HUES64 (cell line): ENCODE results near the gene SIRPD. TPM values are rescaled to one million over a fixed set of nuclear protein-coding genes. Genes with fewer than 3 reads are reported as not detected.
"Not testable (repeated sequence)": the region's sequence is repeated elsewhere in the genome, so short reads cannot be mapped to it uniquely, and the experiment has no call there.

Source experiments
- H3K27ac ChIP-seq: 2 replicates; pipeline ENCODE4 v1.7.0; 2013; ENCODE audit warnings: low read depth, low read length, inconsistent platforms
- H3K27me3 ChIP-seq: 2 replicates; pipeline ENCODE4 v1.6.1; 2013; ENCODE audit warnings: mild to moderate bottlenecking, low read length; ENCODE audit not compliant: insufficient read depth
- H3K36me3 ChIP-seq: 2 replicates; pipeline ENCODE4 v1.6.1; 2013; ENCODE audit warnings: mild to moderate bottlenecking, low read length; ENCODE audit not compliant: insufficient read depth
- H3K4me1 ChIP-seq: 2 replicates; pipeline ENCODE4 v1.6.1; 2013; ENCODE audit warnings: mild to moderate bottlenecking, low read length, moderate library complexity; ENCODE audit not compliant: insufficient read depth
- H3K4me3 ChIP-seq: 2 replicates; pipeline ENCODE4 v1.5.1; 2013; ENCODE audit warnings: mild to moderate bottlenecking, low read length, moderate library complexity
- H3K9ac ChIP-seq: 2 replicates; pipeline ENCODE4 v1.6.1; 2013; ENCODE audit warnings: mild to moderate bottlenecking, low read depth, low read length
- H3K9me3 ChIP-seq: 2 replicates; pipeline ENCODE4 v1.6.1; 2013; ENCODE audit warnings: low read depth, low read length; ENCODE audit not compliant: insufficient read depth
- WGBS: fragments of 150-250, 120-280 bp; methylation state at CpG from one replicate; pipeline ENCODE4 v1.1.7; 2013; ENCODE audit warnings: missing lambda C conversion rate; 5-methylcytosine and 5-hydroxymethylcytosine counted together
- polyA plus RNA-seq, 2 experiments: library from polyadenylated mRNA; stranded (reverse); fragments of 50-300 nt; gene quantifications; one replicate each; pipeline ENCODE4 v1.2.3, GENCODE V29; 2013

Gene SIRPD
- not detected for polyA plus RNA-seq (2013, experiment 1 of 2)
- polyA plus RNA-seq (2013, experiment 2 of 2) = not detected

- 86% methylated on average over 2 of the region's 2 CpGs for WGBS
- no peaks in the 10 kb centered on the region for H3K36me3 ChIP-seq
- H3K27me3 ChIP-seq = no peaks in the 10 kb centered on the region
- no peak within 1 kb of the TSS for H3K4me3 ChIP-seq
- peaks cover 5% of the 10 kb centered on the region; the same call in 1 of the 2 replicates for H3K9me3 ChIP-seq
- H3K4me1 ChIP-seq = no peaks in the 10 kb centered on the region
- no peak within 1 kb of the TSS for H3K27ac ChIP-seq
- no peak within 1 kb of the TSS for H3K9ac ChIP-seq
These were observed at the start of gene SIRPD for GRCh38 chr20:1557605-1558004. SIRPD (minus strand) TSS chr20:1557705; CDS start chr20:1557653, 52 bp downstream.

- Histone ChIP-seq H3K4me3 (no peak overlapping the region), H3K9ac (no peak overlapping the region), H3K27ac (no peak overlapping the region), H3K27me3 (no peaks in the 10 kb centered on the region), H3K9me3 (no peaks in the 10 kb centered on the region), H3K4me1 (no peaks in the 10 kb centered on the region), H3K36me3 (no peaks in the 10 kb centered on the region)
- WGBS = no CpG with 5 or more reads among the region's 5 CpGs
These were observed 43.2 kb upstream of the SIRPD start for GRCh38 chr20:1600736-1601135.

GRCh38 chr20:1595333-1595732 is 37.8 kb upstream of the SIRPD start:
- WGBS = no CpG with 5 or more reads among the region's 1 CpG
- no peak overlapping the region for H3K4me3 ChIP-seq
- H3K27me3 ChIP-seq = no peaks in the 10 kb centered on the region
- H3K9ac ChIP-seq = no peak overlapping the region
- no peak overlapping the region for H3K27ac ChIP-seq
- H3K4me1 ChIP-seq = no peaks in the 10 kb centered on the region
- no peaks in the 10 kb centered on the region for H3K9me3 ChIP-seq
- no peaks in the 10 kb centered on the region for H3K36me3 ChIP-seq

GRCh38 chr20:1588533-1589460 is 31.3 kb upstream of the SIRPD start:
- H3K4me3 ChIP-seq = no peak overlapping the region

GRCh38 chr20:1587781-1588532 is 30.5 kb upstream of the SIRPD start:
- no peak overlapping the region for H3K27ac ChIP-seq
- no peak overlapping the region for H3K4me3 ChIP-seq
- H3K27me3 ChIP-seq = no peaks in the 10 kb centered on the region

More at GRCh38 chr20:1588533-1589460, 31.3 kb upstream of the SIRPD start:
- H3K9ac ChIP-seq = no peak overlapping the region
- H3K4me1 ChIP-seq = no peaks in the 10 kb centered on the region
- no peaks in the 10 kb centered on the region for H3K36me3 ChIP-seq
- no CpG with 5 or more reads among the region's 9 CpGs for WGBS
- no peaks in the 10 kb centered on the region for H3K9me3 ChIP-seq
- no peak overlapping the region for H3K27ac ChIP-seq
- H3K27me3 ChIP-seq = no peaks in the 10 kb centered on the region

GRCh38 chr20:1579488-1579887 is 22.0 kb upstream of the SIRPD start:
- 94% methylated on average over 6 of the region's 6 CpGs for WGBS

More at GRCh38 chr20:1587781-1588532, 30.5 kb upstream of the SIRPD start:
- WGBS = no CpG with 5 or more reads among the region's 3 CpGs
- Histone ChIP-seq H3K36me3 (no peaks in the 10 kb centered on the region), H3K9ac (no peak overlapping the region), H3K4me1 (no peaks in the 10 kb centered on the region), H3K9me3 (no peaks in the 10 kb centered on the region)

GRCh38 chr20:1577906-1578305 is 20.4 kb upstream of the SIRPD start:
- H3K4me1 ChIP-seq = no peaks in the 10 kb centered on the region
- H3K36me3 ChIP-seq = no peaks in the 10 kb centered on the region
- no peak overlapping the region for H3K4me3 ChIP-seq
- H3K27ac ChIP-seq = no peak overlapping the region
- no peak overlapping the region for H3K9ac ChIP-seq
- no peaks in the 10 kb centered on the region for H3K27me3 ChIP-seq
- 91% methylated on average over 4 of the region's 4 CpGs for WGBS
- H3K9me3 ChIP-seq = no peaks in the 10 kb centered on the region

More at GRCh38 chr20:1579488-1579887, 22.0 kb upstream of the SIRPD start:
- no peaks in the 10 kb centered on the region for H3K36me3 ChIP-seq
- H3K4me3 ChIP-seq = no peak overlapping the region
- no peak overlapping the region for H3K9ac ChIP-seq
- no peaks in the 10 kb centered on the region for H3K4me1 ChIP-seq
- H3K27ac ChIP-seq = no peak overlapping the region
- no peaks in the 10 kb centered on the region for H3K9me3 ChIP-seq
- no peaks in the 10 kb centered on the region for H3K27me3 ChIP-seq

GRCh38 chr20:1577313-1577712 is 19.8 kb upstream of the SIRPD start:
- not testable (repeated sequence) for H3K27me3 ChIP-seq, H3K9me3 ChIP-seq, H3K4me1 ChIP-seq, H3K9ac ChIP-seq, H3K27ac ChIP-seq, H3K36me3 ChIP-seq, H3K4me3 ChIP-seq
- WGBS = 85% methylated on average over 2 of the region's 2 CpGs

GRCh38 chr20:1576641-1577040 is 19.1 kb upstream of the SIRPD start:
- H3K36me3 ChIP-seq = no peaks in the 10 kb centered on the region
- H3K4me3 ChIP-seq = no peak overlapping the region
- 98% methylated on average over 3 of the region's 3 CpGs for WGBS
- H3K27me3 ChIP-seq = no peaks in the 10 kb centered on the region
- no peak overlapping the region for H3K9ac ChIP-seq
- no peaks in the 10 kb centered on the region for H3K4me1 ChIP-seq
- no peak overlapping the region for H3K27ac ChIP-seq
- H3K9me3 ChIP-seq = no peaks in the 10 kb centered on the region

GRCh38 chr20:1576003-1576402 is 18.5 kb upstream of the SIRPD start:
- WGBS = no CpG with 5 or more reads among the region's 1 CpG
- H3K4me3 ChIP-seq, H3K27ac ChIP-seq, H3K27me3 ChIP-seq, H3K9ac ChIP-seq, H3K9me3 ChIP-seq, H3K4me1 ChIP-seq, H3K36me3 ChIP-seq: not testable (repeated sequence)

GRCh38 chr20:1571583-1571982 is 14.1 kb upstream of the SIRPD start:
- H3K9ac ChIP-seq, H3K9me3 ChIP-seq, H3K27me3 ChIP-seq, H3K4me3 ChIP-seq, H3K36me3 ChIP-seq, H3K4me1 ChIP-seq, H3K27ac ChIP-seq: not testable (repeated sequence)
- 96% methylated on average over 8 of the region's 8 CpGs for WGBS
